HG03103 (cell line): ENCODE measurements around the gene CD72.
"Not testable (repeated sequence)": the region's sequence is repeated elsewhere in the genome, so short reads cannot be mapped to it uniquely, and the experiment has no call there.

Experiments used
- ATAC-seq: cut with Tn5 transposase; IDR thresholded peaks from one replicate; pipeline ENCODE4 v1.9.1; 2021; ENCODE audit warnings: low read depth; ENCODE audit not compliant: unreplicated experiment

CD72 gene

GRCh38 chr9:35598866-35599590 lies 19.2 kb downstream of the CD72 start:
- no peak for ATAC-seq

- ATAC-seq = not testable (repeated sequence)
Observed at GRCh38 chr9:35596907-35597306, 21.3 kb downstream of the CD72 start.

- ATAC-seq = no peak
Observed at GRCh38 chr9:35594471-35594870, 23.7 kb downstream of the CD72 start.

- ATAC-seq = no peak
Observed at GRCh38 chr9:35593581-35593980, 24.6 kb downstream of the CD72 start.

GRCh38 chr9:35588506-35588905 lies 29.7 kb downstream of the CD72 start:
- ATAC-seq = not testable (repeated sequence)

GRCh38 chr9:35584681-35585080 lies 33.5 kb downstream of the CD72 start:
- not testable (repeated sequence) for ATAC-seq

GRCh38 chr9:35583521-35583920 lies 34.7 kb downstream of the CD72 start:
- ATAC-seq = not testable (repeated sequence)

- ATAC-seq = not testable (repeated sequence)
Observed at GRCh38 chr9:35579659-35580227, 38.5 kb downstream of the CD72 start.

- no peak for ATAC-seq
Observed at GRCh38 chr9:35579130-35579529, 39.1 kb downstream of the CD72 start.

GRCh38 chr9:35577486-35577885 lies 40.7 kb downstream of the CD72 start:
- ATAC-seq = no peak

- ATAC-seq = no peak
Observed at GRCh38 chr9:35575478-35575877, 42.7 kb downstream of the CD72 start.

- ATAC-seq = no peak
Observed at GRCh38 chr9:35574578-35575122, 43.6 kb downstream of the CD72 start.

GRCh38 chr9:35570709-35571504 lies 47.3 kb downstream of the CD72 start:
- ATAC-seq = no peak

GRCh38 chr9:35569206-35569605 lies 49.0 kb downstream of the CD72 start:
- no peak for ATAC-seq

GRCh38 chr9:35568196-35568595 lies 50.0 kb downstream of the CD72 start:
- ATAC-seq = no peak

- no peak for ATAC-seq
Observed at GRCh38 chr9:35566417-35566816, 51.8 kb downstream of the CD72 start.

- no peak for ATAC-seq
Observed at GRCh38 chr9:35564658-35565061, 53.6 kb downstream of the CD72 start.

- no peak for ATAC-seq
Observed at GRCh38 chr9:35563791-35564197, 54.4 kb downstream of the CD72 start.

- ATAC-seq = no peak
Observed at GRCh38 chr9:35562895-35563780, 55.1 kb downstream of the CD72 start.
